Stimulated activated CD4-positive, alpha-beta T cell treated with anti-CD3 and anti-CD28 coated beads, Interleukin-4, amount 100 ng/mL, for 48 hours (primary cell): Measurements from ENCODE around the gene SNRNP70.
A peak's percentile ranks its signal among the peaks of the same experiment; 100 is the strongest.
"Not testable (repeated sequence)": the region's sequence is repeated elsewhere in the genome, so short reads cannot be mapped to it uniquely, and the experiment has no call there.

Source experiments
- DNase-seq, 2 donors: peaks; one replicate each; pipeline ENCODE4 v3.0.0-alpha.2; 2020; ENCODE audit warnings: low read depth in 2 of 2

The SNRNP70 gene

DNA sequence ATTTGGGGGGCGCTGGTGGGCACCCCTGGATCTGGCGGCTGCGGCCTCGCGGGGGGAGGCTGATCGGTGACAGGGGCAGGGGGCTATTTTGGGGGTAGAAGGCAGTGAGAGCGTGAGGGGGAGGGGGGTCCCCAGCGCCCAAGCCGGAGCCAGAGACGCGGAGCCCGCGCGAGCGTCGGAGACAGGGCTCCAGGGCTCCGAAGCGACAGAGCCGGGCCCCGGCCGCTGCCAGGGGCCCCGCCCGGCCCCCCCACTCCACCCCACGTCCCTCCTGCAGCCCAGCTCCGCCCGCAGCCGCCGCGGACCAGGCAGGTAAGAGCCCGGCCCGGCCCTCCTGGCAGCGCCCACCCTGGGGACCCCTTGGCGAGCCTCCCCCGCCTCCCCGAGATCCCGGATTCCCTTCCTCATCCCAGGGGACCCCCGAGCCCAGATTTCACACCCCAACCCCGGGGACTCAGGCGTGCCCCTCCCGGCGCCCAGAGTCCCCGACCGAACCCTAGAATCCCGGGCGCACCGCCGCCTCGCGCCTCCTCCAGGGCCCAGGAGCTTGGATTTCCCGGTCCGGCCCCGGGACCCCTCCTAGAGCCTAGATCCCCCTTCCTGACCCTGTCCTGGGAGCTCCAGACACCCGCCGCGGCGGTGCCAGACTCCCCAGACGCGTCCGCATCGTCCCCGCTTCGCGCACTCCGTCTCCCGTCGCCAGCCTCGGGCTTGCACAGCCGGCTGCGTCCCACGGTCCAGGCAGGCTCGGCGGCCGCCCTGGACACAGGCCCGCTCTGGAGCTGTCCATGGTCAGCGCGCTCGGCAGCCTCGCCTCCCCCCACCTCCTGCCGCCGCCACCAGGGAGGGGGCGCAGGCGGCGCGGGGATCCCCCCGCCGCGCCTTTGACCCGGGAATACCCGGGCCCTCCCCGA is 34.4 kb downstream of the SNRNP70 start, which contains the start of gene PPFIA3:
PPFIA3 (plus strand) TSS at position 134 of the 914 bp plus-strand sequence. CDS start 8,330 bp downstream, outside the sequence.
- DNase-seq = no peak

DNA sequence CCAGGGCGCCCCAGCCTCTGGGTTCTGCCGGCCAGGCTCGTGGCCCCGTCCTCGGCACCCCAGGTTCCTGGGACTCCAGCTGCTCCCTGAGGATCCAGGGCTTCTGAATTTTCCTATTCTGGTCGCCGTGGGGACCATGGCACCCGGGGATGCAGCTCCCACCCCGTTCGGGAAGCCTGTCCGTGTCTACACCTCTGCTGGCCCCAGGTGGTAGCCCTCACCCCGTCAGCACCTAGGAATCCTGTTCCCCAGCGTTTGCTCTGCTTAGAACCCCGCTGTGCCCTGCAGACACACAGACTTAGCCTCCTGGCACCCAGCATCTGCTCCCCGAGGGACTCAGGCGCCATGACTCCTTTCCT is 35.1 kb downstream of the SNRNP70 start:
- no peak for DNase-seq

DNA sequence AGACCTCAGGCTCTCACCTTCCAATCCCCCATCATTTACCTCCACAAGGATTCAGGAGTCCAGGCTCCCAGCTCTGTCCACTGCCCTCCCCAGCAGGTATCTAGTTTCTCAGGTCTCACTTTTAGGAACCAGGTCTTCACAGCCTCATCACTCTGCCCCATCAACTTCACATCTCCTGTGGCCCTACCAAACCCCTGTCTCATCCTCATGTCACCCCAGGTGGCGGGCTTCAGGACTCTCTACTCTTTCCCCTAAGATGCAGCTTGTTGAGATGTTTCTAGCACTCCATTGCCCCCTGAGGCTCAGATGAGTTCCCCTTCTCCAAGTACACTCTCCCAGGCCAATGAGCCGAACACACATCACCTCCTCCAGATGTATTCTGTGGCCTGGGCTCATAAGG is 35.6 kb downstream of the SNRNP70 start:
- DNase-seq = no peak

DNA sequence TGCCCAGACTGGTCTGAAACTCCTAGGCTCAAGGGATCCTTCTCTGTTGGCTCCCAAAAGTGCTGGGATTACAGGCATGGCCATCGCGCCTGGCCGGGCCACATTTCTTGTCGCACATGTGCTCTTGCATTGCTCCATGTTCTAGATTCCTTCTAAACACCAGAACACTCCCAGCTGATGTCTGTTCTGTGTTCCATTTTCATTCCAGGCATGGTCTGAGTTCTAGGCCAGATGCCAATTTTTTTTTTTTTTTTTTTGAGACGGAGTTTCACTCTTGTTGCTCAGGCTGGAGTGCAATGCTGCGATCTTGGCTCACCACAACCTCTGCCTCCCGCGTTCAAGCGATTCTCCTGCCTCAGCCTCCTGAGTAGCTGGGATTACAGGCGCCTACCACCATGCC is 36.6 kb downstream of the SNRNP70 start:
- DNase-seq = not testable (repeated sequence)

DNA sequence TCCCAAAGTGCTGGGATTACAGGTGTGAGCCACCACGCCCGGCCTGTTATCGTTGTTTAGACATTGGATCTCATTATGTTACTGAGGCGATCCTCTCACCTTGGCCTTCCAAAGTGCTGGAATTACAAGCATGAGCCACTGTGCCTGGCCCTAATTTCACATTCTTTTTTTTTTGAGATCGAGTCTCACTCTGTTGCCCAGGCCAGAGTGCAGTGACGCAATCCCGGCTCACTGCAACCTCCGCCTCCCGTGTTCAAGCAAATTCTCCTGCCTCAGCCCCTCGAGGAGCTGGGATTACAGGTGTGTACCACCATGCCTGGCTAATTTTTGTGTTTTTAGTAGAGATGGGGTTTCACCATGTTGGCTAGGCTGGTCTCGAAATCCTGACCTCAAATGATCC is 38.0 kb downstream of the SNRNP70 start:
- not testable (repeated sequence) for DNase-seq

DNA sequence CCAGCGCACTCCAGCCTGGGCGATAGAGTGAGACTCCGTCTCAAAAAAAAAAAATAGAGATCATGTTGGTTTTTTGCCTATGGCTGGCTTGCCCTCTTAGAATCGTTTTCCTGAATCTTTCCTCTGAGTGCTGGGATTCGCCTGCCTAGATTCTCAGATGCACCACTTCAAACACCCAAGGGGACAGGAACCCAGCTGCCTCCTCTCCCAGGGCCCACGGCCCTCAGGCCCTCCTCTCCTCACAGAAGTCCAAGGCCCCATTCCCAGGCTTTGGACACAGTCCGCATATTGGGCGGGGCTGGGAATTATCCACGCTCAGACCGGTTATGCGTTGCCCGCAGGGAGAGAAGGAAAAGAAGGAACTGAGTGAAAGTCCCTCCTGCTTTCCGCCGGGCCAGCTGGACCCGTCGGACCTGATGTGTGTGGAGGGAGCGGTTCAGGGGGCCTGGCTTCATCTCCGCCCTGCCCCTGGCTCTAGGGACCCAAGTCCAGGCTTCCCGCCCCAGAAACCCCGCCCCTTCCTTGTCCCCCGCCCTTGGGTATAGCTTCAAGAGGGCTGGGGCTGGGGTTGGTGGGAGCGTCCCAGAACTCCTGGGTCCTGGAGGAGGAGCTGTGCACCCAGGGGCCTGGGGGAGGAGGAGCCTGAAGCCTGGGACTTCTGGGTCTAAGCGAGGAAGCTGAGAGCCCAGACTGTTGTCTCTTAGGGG is 39.9 kb downstream of the SNRNP70 start:
- DNase-seq = no peak

DNA sequence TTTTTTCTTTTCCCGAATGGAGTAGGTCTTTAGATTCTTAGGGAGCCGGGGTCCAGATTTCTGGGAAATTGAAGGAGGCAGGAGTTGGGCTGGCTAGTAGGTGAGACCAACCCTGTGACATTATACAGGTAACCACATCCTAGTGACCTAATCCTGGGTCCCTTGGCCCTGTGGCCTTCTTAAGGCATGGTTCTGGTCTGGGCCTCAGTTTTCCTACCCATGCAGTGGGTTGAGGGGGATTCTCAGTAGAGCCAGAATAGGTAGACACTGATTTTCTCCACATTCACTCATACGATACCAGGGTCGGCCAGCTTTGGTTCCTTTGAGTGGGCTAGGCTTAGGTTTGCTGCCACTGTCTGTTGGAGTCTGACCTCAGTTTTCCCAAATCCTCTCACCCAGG is 41.3 kb downstream of the SNRNP70 start:
- no peak for DNase-seq

DNA sequence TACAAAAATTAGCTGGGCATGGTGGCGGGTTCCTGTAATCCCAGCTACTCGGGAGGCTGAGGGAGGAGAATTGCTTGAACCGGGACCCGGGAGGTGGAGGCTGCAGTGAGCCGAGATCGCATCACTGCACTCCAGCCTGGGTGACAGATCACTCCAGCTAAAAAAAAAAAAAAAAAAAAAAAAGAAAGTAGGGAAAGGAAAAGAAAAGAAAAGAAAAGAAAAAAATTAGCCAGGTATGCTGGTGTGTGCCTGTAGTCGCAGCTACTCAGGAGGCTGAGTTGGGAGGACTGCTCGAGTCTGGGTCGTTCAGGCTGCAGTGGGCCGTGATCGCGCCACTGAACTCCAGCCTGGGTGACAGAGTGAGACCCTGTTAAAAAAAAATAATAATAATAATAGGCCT is 42.0 kb downstream of the SNRNP70 start:
- not testable (repeated sequence) for DNase-seq

DNA sequence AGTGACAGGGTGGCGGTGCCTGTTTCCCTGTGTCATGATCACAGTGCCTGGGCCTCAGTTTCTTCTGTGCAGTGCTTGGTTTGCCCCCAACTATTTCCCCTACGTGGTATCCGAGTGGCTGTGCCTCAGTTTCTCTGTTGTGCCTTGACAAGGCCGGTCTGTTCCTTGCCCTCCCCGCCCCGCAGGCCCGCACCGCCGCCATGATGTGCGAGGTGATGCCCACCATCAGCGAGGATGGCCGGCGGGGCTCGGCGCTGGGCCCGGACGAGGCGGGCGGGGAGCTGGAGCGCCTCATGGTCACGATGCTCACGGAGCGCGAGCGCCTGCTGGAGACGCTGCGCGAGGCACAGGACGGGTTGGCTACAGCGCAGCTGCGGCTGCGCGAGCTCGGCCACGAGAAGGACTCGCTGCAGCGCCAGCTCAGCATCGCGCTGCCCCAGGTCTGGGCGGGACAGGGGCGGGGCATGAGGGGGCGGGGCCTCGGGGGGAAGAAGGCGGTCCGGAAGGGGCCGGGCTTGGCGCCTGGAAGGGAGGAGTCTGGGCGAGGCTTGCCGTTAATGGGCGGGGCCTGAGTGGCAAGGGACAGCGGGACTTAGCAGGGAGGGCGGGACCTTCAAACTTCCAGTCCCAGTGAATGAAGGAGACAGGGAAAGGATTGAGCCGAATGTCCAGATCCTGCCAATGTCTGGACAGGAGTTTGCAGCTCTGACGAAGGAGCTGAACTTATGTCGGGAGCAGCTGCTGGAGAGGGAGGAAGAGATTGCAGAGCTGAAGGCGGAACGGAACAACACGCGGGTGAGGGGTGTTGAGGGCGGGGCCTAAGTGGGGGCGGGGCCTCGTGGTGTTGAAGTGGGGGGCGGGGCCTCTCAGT is 42.7 kb downstream of the SNRNP70 start:
- DNase-seq = peak; percentile 91 to 95

DNA sequence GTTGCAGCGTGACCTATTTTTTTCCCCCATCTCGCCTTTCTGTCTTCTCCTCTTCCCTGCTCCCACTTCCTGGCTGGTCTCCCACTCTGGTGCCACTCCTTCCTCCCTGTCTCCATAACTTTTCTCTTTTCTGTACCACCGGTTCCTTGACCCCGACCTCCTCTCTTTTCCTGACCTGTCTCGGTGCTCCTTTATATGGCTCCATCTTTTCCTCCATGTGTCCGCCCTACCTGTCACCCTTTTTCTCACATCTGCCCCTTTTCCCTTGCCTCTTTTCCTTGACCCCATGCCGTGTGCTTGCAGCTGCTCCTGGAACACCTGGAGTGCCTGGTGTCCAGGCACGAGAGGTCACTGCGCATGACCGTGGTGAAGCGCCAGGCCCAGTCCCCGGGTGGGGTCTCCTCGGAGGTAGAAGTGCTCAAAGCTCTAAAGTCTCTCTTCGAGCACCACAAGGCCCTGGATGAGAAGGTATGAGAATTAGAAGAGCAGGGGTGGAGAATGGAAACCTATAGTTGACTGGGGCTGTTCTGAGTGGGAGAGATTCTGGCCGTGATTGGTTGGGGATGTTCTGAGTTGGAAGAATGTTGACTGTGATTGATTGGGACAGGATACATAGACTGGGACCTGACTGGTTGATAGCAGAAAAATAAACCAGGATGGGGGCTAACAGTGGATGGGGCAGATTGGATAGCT is 43.4 kb downstream of the SNRNP70 start:
- DNase-seq = no peak

DNA sequence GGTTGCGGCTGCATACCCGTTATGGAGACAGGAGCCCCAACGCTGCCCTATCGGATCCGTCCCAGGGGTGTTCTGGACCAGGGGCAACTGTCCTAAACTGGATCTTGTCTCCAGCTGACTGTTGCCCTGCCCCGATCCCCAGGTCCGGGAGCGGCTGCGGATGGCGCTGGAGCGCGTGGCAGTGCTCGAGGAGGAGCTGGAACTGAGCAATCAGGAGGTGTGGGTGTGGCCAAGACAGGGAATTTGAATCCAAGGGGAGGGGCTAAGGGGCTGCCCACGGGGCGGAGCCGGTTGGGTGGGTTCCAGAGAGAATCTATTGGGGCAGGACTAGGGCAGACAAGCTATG is 44.0 kb downstream of the SNRNP70 start:
- no peak for DNase-seq

DNA sequence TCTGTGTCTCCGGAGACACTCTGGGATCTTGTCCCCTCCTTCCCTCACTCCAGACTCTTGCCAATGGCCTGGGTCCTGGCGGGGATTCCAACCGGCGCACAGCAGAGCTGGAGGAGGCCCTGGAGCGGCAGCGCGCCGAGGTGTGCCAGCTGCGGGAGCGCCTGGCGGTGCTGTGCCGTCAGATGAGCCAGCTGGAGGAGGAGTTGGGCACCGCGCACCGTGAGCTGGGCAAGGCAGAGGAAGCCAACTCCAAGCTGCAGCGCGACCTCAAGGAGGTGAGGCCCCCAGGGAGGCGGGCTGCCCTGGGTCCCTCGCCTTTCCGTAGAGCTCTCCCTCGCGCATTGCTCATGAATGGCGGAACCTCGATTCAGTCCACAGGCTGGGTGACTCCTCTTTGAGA is 45.1 kb downstream of the SNRNP70 start:
- DNase-seq = no peak

DNA sequence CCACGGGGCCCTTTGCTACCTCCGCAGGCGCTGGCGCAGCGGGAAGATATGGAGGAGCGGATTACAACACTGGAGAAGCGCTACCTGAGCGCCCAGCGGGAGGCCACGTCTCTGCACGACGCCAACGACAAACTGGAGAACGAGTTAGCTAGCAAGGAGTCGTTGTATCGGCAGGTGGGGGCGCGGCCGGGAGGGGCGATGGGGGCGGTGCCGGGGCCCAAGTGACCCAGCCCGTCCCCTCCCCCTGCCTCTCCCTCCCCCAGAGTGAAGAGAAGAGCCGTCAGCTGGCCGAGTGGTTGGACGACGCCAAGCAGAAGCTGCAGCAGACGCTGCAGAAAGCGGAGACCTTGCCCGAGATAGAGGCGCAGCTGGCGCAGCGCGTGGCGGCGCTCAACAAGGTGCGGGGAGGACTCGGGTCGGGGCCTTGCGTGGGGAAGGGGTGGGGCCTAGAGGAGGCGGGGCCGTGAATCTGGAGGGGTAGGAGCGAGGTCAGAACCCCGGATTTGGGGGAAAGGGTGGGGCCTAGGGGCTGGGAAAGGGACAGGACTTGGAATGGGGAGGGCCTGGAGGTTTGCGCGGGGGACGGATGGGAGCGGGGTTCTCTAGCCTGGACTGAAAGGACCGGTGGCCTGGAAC is 47.8 kb downstream of the SNRNP70 start:
- DNase-seq = no peak

DNA sequence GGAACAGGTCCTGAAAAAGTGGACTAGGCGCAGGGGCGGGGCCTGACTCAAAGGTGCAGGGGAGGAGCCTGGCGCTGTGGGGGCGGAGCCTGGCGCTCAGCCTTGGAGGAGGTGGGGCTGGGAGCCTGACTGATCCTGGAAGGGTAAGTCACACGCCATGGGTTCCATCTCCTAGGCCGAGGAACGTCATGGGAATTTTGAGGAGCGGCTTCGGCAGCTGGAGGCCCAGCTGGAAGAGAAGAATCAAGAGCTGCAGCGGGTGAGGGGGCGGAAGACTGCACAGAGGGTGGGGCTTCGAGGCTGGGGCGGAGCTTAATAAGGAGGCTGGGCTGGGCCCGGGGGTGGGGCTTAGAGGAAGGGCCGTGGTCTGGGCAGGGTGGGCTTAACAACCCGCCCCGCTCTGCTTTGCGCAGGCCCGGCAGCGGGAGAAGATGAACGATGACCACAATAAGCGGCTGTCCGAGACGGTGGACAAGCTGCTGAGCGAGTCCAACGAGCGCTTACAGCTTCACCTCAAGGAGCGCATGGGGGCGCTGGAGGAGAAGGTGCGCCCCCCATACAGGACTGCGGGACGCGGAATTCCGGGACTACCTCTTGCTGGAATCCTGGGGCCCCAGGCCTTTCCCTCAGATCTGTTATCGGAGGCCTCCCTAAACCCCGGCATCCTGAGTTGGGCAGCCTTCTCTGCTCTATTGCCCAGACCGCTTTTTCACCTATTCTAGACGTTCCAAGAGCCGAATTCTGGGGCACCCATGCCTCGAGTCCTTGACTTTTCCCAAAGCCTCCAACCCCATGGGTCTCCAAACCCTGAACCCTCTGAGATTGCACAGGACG is 48.6 kb downstream of the SNRNP70 start:
- peak in 1 of 2 donors; percentile 55 for DNase-seq

DNA sequence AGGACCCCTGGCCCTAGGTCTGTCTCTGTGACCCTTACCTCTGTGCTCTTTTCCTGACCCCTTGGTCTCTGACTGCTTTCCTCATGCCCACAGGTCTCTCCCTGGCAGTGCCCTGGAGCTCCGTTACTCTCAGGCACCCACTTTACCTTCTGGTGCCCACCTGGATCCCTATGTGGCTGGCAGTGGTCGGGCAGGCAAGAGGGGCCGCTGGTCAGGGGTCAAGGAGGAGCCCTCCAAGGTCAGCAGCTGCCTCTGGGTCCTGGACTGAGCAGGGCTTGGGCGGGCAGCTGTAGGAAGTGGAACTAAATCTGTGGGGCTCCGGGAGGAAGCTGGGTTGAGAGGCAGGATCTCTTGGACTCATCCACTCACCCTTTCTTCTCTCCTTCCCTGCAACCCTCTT is 50.4 kb downstream of the SNRNP70 start:
- no peak for DNase-seq

DNA sequence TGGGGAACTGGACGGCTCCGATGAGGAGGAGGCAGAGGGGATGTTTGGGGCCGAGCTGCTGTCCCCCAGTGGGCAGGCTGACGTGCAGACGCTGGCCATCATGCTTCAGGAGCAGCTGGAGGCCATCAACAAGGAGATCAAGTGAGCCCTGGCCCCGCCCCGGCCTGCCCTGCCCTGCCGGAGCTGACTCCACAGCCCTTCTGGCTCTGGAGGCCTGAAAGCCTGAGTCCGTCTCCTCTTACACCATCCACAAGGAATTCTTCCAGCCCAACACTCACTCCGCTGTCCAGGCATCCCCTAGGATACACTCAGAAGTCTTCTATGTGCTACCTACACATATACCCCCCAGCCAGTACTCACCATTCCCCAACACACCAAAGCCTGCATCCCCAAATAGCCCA is 51.5 kb downstream of the SNRNP70 start:
- no peak for DNase-seq

DNA sequence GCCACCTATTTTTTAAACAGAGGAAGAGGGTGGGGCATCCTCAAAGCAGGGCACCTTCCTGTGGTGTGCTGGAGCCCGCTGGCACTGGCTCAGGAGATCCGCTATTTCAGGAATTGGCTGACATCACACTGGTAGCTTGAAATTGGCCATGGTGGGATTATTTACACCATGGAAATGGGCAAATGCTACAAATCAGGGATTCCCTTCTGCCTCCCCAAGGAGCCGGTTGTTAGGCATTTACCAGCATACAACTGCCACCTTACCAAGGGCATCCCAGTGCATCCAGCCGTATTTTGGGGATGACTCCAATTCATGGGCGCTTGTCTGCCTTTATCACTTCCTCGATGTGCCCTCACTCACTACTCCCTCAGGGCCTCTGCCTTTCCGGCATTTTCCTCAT is 55.7 kb downstream of the SNRNP70 start:
- no peak for DNase-seq

DNA sequence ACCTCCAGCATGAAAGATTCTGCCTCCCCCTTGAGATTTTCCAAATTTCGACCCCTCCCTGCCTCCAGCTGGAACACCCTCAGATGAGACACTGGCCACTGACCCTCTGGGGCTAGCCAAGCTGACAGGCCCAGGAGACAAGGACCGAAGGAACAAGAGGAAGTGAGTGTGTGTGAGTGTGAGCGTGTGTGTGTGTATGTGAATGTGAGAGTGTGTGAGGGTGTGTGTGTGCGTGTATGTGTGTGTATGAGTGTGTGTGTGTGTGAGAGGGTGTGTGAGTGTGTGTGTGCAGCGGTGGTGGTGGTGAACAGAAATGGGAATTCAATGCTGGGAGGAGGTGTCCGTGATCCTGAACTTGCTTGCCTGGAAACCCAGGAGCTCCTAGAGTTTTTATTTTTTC is 56.1 kb downstream of the SNRNP70 start:
- DNase-seq = no peak

DNA sequence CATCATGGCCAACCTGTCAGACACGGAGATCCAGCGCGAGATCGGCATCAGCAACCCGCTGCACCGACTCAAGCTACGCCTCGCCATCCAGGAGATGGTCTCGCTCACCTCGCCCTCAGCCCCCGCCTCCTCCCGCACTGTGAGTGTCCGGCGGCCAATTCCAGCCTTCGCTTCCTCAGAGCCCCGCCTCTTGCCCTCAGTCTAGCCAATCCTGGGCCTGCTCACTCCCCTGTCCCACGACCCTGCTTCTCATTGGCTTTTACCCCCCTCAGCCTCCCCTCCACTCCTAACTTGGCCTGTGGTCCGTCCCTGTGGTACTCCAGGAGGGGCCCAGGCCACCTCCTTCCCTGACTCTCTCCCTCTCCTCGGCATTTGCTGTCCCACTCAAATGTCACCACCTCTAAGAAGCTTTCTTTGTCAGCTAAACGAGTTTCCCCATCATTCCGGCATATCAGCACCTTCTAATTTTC is 57.6 kb downstream of the SNRNP70 start:
- peak; percentile 65 to 74 for DNase-seq
